Left ventricle myocardium superior (tissue), 1 donor: ENCODE measurements around the gene ECEL1. TPM values are rescaled to one million over a fixed set of nuclear protein-coding genes. Genes with fewer than 3 reads are reported as not detected.
A peak's percentile ranks its signal among the peaks of the same experiment; 100 is the strongest.

Source experiments
- ATAC-seq: fragments of 200-7000 bp; cut with Tn5 transposase; one replicate; pipeline ENCODE4 v1.9.1; 2020; ENCODE audit warnings: mild to moderate bottlenecking, moderate library complexity
- DNase-seq: peaks from one replicate; pipeline ENCODE4 v3.0.0-alpha.2; 2020
- intact Hi-C: fragments of 100-400 bp; cut with micrococcal nuclease; formaldehyde crosslinking; loops from one replicate; pipeline ENCODE4 v1.11.0; 2022
- total RNA-seq: library from RNA; stranded (reverse); fragmentation: NEBNext Ultra II Directional; extraction: Animal tissue kit (Norgen Biotek cat#: 25700); gene quantifications from one replicate; pipeline ENCODE4 v1.2.1, GENCODE V29; 2021
- donor health status: DM: no; HTN: yes; CAD: no; lungs with severe emphysema.

ECEL1 gene
- total RNA-seq, 1 donor from 2014 or later, result 0.37 TPM

DNA sequence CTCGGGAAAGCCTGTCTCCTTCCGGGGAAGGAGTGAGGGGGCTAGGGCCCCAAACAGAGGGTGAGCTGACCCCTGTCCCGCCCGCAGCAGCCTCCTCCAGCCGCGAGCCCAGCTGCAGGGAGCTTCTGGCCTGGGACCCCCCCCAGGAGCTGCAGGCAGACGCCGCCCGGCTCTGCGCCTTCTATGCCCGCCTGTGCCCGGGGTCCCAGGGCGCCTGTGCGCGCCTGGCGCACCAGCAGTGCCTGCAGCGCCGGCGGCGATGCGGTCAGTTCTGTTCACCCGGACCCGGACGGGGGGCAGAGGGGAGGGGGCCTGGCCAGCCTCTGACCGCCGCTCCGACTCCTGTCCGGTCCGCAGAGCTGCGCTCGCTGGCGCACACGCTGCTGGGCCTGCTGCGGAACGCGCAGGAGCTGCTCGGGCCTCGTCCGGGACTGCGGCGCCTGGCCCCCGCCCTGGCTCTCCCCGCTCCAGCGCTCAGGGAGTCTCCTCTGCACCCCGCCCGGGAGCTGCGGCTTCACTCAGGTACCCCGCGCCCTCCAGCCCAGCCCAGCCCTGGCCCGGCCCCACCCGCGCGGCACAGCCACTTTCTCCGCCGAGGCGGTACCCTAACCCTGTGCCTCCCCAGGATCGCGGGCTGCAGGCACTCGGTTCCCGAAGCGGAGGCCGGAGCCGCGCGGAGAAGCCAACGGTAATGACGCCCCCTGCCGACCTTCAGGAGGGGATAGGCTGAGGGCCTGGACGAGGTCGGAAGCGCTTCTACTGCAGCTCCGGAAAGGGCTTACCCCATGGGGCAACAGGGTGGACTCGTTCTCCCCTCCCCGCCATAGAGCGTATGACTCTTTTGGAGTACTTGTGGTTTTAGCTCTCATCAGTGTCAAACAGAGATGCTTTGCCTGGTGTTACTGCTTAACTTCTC is 36.3 kb upstream of the ECEL1 start:
- ATAC-seq, result peak; percentile 60
- peak; percentile 57 for DNase-seq
- intact Hi-C loops, result no loop called here

DNA sequence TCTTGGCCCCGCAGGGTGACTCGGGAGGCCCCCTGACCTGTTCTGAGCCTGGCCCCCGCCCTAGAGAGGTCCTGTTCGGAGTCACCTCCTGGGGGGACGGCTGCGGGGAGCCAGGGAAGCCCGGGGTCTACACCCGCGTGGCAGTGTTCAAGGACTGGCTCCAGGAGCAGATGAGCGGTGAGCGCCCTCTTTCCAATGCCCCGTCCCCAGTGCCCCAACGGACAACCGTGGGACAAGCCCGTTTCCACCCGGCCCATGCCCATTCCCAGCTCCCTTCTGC is 35.7 kb upstream of the ECEL1 start:
- ATAC-seq (no peak), DNase-seq (no peak)
- intact Hi-C loops, result no loop called here

DNA sequence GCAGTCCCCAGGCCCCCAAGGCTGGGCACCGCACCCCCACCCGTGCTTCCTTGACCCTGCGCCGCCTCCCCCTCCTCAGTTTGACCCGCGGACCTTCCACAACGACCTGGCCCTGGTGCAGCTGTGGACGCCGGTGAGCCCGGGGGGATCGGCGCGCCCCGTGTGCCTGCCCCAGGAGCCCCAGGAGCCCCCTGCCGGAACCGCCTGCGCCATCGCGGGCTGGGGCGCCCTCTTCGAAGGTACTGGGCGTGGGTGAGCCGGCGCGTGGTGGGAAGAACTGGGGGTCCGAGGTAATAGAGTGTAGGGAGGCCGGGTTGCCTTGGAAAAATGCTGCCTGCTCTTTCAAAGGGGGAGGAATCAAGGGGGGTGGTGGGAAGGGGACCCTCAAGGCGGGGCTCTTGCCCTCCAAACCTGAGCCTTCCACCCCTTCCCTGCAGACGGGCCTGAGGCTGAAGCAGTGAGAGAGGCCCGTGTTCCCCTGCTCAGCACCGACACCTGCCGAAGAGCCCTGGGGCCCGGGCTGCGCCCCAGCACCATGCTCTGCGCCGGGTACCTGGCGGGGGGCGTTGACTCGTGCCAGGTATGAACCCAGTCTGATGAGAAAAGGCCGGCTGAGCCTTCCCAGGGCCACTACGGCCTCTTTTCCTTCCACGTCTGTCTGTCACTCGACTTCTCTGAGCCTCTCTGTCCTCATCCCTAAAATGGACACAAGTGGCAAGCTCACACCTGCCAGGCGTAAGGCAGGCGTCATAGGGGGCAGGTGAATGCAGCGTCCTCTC is 35.2 kb upstream of the ECEL1 start:
- no peak for ATAC-seq
- no peak for DNase-seq
- intact Hi-C loops, result no loop called here

DNA sequence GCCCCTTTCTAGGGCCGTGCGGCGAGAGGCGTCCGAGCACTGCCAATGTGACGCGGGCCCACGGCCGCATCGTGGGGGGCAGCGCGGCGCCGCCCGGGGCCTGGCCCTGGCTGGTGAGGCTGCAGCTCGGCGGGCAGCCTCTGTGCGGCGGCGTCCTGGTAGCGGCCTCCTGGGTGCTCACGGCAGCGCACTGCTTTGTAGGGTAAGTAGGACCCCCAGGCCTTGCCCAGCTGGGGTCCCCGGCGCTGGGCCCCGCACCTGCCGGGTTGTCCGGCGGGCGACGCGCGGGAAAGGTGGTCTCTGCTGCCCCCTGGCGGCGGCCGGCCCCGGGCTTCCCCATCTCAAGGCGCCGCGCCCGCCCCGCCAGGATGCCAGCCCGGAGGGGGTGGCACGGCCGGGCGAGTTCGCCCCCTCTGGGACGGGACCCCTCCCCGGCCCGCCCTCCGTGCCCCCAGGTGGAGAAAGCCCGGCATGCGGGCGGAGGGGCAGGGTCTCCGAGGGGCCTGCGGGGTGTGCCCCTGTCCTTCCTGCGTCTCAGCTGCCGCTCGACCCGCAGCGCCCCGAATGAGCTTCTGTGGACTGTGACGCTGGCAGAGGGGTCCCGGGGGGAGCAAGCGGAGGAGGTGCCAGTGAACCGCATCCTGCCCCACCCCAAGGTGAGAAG is 34.5 kb upstream of the ECEL1 start:
- ATAC-seq (peak; percentile 58), DNase-seq (peak; percentile 80)
- intact Hi-C loops, result no loop called here

DNA sequence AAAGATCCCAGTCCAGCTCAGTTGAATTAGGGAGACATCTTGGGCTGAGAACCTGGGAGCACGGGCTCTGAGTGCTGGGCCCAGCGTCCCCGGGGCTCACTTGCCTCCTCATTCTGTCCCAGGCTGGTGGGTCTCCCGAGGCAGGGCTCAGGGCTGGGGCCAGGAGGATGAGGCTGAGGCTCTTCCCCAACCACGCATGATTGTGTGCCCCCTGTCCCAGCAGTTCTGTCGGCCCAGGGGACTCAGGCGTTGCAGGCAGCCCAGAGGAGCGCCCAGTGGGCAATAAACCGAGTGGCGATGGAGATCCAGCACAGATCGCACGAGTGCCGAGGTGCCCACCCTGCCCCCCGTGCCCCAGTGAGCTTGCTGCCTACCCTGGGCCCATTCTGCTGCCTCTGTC is 33.5 kb upstream of the ECEL1 start:
- intact Hi-C loops, result no loop called here
- no peak for DNase-seq
- no peak for ATAC-seq

DNA sequence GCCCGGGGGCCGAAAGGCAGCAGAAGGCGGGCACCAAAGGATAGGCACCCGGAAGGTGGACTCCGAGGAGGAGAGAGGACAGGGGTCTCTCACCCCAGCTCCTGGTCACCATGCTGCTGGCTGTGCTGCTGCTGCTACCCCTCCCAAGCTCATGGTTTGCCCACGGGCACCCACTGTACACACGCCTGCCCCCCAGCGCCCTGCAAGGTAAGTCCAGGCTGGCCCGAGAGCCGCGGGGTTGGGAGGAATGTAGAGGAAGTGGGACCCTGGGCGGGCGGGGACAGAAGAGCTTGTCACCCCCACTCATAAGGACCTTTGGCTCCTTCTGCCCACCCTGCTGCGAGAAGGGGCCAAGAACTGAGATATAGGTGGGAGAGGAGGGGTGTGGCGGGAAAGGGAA is 32.9 kb upstream of the ECEL1 start:
- intact Hi-C loops, result no loop called here
- ATAC-seq (no peak), DNase-seq (no peak)

DNA sequence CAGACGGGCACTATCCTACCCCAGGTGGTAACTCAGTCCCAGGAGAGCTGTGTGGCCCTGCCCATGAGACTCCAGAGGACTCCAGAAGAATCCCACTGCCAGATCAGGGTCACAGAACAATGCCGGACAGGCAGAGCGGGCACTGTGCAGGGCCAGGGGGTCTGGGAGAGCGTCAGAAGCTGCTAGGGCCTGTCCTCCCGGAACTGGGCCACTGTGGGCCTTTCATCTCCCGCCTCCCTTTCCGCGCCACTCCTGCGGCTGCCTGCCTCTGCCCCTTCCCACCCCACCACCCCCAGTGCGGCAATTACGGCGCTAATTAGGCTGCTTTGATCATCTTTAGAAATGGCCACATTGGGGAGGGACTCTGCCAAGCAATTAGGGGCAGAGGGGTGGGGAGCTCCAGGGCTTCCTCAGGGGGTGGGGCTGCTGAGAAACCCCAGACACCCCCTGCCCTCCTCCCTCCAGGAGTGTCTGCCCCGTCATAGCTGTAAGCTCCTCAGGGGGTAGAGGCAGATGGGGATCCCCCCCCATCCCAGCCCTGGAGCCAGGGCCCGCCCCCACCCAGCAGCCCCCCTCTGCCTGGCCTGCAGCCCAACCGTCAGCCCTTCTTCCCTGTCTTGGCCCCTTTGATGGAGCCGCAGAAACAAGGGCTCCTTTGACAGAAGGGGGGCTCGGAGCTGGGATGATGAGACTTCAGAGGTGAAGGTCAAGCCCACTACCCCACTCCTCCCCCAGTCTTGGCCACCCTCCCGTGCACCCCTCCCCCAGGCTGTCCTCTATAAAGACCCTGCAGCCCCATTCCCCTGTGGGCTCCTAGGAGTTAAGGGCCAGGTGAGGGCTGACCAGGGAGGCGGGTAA is 32.2 kb upstream of the ECEL1 start, which contains the start of gene PRSS56:
Gene PRSS56, plus strand, starts transcription at position 808 of the 858 bp plus-strand sequence. CDS start 211 bp downstream, outside the sequence.
- intact Hi-C loops, result no loop called here
- no peak for DNase-seq
- no peak for ATAC-seq

DNA sequence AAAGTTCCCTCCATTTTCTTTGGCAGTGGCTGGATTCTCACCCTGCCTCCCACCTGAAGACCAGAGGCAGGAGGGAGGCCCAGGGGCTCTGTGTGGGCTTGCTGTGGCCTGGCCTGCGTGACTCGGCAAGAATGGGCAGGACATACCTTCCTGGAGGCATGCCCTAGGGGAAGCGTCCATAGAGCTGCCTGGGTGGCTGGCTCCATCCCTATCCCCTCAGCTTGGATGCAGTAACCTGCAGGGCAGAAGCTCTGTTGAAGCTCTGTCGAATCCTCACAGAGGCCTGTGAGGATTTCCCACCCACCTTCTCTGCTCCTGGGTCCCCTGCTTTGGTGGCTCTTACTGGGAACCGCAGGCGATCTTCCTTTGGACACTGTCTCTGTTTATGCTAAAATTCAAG is 31.2 kb upstream of the ECEL1 start:
- intact Hi-C loops, result no loop called here
- no peak for ATAC-seq
- DNase-seq, result no peak

DNA sequence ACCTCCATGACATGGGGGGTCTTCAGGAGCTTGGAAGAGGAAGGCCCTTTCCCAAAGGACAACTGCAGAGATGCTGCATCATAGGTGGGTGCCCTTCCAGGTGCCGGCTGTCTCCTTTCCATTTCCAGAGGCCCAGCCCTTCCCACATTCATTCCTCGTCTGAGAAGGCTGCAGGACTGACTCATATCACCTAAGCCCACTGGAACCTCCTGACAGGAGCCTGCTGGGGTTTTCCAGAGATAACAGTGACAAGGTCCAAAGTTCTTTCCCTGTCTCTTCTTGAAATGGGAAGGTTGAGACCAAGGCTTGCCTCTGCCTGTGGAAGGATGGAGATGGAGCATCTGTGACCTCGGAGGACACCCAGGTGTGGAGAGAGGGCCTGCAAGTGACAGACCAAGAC is 28.9 kb upstream of the ECEL1 start:
- intact Hi-C loops, result no loop called here
- DNase-seq (no peak), ATAC-seq (no peak)

DNA sequence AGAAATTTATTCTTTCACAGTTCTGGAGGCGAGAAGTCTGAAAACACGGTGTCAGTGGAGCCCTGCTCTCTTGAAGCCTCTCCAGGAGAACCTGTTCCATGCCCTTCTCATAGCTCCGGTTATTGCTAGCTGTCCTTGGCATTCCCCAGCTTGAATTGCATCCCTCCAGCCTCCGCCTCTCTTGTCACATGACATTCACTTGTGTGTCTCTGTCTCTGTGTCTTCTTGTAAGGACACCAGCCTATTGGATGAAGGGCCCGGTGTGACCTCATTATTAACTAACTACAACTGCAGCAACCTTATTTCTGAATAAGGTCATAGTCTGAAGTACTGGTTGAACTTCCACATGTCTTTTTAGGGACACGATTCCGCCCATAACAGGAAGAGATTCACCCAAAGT is 28.0 kb upstream of the ECEL1 start:
- ATAC-seq, result no peak
- intact Hi-C loops, result no loop called here
- no peak for DNase-seq

DNA sequence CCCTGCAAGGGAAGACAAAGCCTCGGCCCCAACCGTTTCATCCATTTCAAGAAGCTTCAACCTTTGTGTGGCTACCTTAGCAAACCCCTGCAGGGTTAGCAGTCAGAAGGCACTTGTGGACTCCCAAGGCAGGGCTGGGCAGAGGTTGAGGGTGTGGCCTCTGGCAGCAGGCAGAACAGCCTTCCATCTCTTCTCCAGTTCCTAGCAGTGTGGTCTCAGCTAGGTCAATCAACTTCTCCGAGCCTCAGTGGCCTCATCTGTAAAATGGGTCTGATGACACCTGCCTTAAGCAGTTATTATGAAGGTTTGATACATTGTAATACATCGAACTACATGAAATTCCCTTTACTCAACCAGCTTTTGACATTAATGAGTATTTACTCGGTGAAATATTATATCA is 25.7 kb upstream of the ECEL1 start:
- ATAC-seq (no peak), DNase-seq (no peak)
- intact Hi-C loops, result no loop called here

DNA sequence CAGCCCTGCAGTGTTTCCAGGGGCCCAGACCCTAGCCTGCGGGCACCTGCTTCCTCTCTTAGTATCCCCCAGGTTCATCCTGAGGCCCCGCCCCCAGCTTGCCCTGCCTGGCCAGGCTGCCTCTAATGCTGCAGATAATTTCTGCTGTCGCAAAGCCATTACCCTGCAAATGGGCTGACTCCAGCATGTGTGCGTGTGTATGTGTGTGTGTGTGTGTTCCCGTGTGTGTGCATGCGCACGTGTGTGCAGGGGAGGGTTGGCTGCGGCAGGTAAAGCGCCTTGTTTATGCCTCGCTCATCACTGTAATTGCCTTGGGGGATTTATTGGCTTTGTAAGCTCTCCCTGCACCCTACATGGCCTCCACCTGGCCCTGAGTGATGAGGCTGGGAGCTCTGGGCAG is 25.0 kb upstream of the ECEL1 start:
- ATAC-seq, result no peak
- no peak for DNase-seq
- intact Hi-C loops, result no loop called here

DNA sequence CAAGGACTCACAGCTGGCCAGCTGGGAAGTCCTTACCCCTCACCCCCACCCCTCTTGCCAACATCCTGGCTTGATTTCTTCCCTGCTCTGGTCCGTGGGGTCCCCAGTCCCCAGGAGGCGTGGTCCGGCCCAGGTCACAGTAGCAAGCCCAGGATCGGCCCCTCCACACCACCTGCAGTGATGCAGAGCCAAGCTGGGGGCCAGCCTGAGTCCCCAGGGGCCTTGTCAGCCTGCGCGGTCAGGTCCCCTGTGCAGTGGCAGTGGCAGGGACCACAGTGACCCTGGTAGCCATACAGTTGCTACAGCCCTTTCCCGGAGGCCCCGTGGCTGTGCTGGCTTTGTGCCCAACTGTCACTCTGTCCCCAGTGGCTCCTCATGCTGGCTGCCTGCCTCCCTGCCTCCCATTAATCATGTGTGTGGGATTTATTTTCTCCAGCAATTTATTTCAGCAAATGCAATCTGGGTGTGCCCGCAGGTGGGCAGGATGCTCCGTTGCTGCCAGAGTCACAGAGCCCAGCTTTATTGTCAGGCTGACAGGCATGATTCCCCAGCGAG is 23.8 kb upstream of the ECEL1 start:
- ATAC-seq, result peak; percentile 68
- peak; percentile 52 for DNase-seq
- intact Hi-C loops, result no loop called here

DNA sequence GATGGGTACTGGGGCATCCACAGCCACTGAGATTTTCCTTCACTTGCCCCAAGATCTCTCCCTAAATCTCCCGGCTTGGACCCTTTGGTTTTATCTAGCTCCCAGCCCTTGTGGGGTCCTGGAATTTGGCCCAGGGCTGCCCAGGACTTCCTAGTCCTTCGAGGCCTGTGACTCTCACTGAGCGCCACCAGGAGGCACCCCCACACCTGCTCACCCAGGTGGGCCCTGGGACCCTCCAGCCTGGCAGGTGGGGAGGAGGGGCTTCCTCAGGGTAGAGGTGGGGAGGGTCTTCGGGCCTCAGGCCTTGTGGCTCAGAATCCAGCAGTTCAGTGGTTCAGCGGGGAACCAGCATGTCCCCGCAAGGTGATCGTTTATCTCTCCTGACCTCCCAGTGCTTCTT is 20.6 kb upstream of the ECEL1 start:
- DNase-seq, result no peak
- intact Hi-C loops, result no loop called here
- ATAC-seq, result no peak

DNA sequence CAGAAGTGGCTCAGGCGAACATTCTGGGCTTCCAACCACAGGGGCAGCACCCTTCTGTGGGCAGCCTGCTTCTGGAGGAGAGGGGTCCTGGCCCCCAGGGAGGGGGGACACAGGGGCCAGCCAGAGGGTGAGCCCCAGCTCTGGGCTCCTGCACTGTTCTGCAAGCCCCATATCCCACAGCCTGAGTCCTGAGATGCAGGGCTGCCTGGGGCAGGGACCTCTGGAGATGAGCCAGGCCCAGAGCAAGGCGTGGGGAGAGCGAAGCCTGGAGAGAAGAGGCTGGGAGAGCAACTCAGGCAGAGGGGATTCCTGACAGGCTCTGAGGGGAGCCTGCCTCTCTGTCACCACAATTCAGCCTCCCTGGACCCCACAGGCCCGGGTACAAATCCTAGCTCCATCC is 19.1 kb upstream of the ECEL1 start:
- intact Hi-C loops, result no loop called here
- DNase-seq (no peak), ATAC-seq (no peak)

DNA sequence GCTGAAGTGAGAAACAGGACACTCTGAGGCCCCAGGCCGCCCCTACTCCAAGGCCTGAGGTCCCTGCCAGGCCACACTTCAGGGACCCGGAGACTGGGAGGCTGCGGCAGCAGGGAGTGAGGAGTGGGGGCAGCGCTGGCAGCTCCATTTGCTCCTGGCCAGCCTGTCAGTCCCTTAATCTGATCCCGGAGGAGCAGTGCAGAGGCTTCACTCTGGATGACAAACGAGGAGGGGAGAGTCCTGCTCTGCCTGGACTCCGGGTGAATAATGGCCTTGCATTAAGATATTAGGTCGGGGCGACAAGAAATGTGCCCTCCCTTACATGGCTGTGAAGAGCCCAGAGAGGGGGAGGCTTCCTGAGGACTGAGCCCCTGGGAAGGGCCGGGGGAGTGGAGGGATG is 18.2 kb upstream of the ECEL1 start:
- no peak for DNase-seq

DNA sequence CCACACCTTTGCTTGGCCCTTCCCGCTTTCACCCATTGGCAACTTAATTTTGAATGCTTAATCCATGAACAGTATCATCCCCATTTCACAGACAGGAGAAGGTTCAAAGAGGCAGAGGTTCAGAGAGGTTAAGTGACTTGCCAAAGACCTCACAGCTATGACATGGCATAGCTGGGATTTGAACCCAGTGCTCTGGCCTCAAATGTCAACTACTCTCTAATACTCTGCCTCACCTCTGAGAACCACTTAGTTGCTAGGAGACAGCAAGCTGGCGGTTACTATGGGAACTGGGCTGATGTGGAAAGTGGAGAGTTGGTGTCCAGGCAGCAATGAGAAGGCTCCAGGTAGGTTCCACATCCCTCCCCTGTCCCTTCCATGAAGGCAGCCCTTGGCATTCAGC is 16.8 kb upstream of the ECEL1 start:
- DNase-seq (no peak), ATAC-seq (no peak)
- intact Hi-C loops, result no loop called here

More for the DNA sequence above, 18.2 kb upstream of the ECEL1 start:
- ATAC-seq, result no peak
- intact Hi-C loops, result no loop called here

DNA sequence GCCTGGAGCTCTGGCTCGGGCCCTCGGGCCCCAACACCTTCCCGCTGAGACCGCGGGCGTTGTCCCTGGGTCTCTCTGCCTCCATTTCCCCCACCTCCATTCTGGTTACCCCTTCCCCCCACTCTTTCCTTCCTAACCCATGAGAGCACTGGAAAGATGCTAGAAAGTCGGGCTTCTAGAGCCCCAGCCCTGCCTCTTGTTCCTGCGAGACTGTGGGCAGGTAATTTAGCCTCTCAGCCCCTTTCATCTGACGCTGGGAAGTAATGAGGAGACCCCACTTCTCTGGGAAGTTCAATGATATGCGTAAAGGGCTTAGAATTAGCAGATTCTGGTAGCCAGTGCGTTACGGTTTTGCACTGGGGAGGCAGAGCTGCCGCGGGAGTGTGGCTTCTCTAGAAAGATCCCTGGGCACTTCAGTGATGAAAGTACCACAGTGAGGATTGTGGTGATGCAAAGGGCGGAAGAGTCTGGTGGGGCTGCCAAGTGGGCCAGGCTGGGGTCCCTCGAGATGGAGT is 16.2 kb upstream of the ECEL1 start:
- DNase-seq (no peak), ATAC-seq (no peak)
- intact Hi-C loops, result no loop called here
